Thyroid gland (tissue), 4 donors: Measurements from ENCODE around the gene LOXHD1.

ENCODE experiments used
- POLR2A ChIP-seq, 2 donors: fragments of 450-650 bp; IDR thresholded peaks; one replicate each; pipeline ENCODE4 v1.6.1; 2017; ENCODE audit warnings: antibody characterized with exemption in 2 of 2, mild to moderate bottlenecking in 2 of 2, moderate library complexity in 1 of 2
- TF ChIP-seq, protein P1 (sequence below), 6 experiments: fragments of 200-600 bp in 3 of 6; fragments of 450-650 bp in 3 of 6; sonication (generic) in 3 of 6; IDR thresholded peaks; one replicate each; pipeline ENCODE4 v1.5.1; 2016 to 2019; ENCODE audit warnings: antibody characterized with exemption in 6 of 6, mild to moderate bottlenecking in 2 of 6, inconsistent platforms in 1 of 6, moderate library complexity in 1 of 6

DNA sequence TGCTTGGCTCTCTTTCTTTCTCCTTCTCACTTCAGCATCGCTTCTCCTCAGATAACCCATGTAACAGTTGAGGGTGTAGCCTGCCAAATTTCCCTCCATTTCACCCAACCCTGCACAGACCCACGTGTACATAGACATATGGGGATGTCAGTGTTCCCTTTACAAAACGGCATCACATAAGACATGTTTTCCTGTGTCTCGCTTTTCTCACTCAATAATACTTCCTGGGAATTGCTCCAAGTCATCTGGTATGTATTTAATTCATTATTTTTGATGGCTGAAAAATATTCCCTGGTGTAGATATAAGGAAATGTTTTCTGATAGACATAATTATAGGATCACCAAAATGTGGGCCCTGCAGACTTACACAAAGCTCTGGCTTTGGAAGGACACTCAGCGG, 176.8 kb downstream of the LOXHD1 start:
- TF ChIP-seq, protein P1, sequence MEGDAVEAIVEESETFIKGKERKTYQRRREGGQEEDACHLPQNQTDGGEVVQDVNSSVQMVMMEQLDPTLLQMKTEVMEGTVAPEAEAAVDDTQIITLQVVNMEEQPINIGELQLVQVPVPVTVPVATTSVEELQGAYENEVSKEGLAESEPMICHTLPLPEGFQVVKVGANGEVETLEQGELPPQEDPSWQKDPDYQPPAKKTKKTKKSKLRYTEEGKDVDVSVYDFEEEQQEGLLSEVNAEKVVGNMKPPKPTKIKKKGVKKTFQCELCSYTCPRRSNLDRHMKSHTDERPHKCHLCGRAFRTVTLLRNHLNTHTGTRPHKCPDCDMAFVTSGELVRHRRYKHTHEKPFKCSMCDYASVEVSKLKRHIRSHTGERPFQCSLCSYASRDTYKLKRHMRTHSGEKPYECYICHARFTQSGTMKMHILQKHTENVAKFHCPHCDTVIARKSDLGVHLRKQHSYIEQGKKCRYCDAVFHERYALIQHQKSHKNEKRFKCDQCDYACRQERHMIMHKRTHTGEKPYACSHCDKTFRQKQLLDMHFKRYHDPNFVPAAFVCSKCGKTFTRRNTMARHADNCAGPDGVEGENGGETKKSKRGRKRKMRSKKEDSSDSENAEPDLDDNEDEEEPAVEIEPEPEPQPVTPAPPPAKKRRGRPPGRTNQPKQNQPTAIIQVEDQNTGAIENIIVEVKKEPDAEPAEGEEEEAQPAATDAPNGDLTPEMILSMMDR (IDR thresholded peaks at IDR 0.05) = no peak
- TF ChIP-seq POLR2A (IDR thresholded peaks at IDR 0.05) = no peak
